CD4-positive, alpha-beta T cell (primary cell): ENCODE data around the gene OMD. TPM values are rescaled to one million over a fixed set of nuclear protein-coding genes. Genes with fewer than 3 reads are reported as not detected.
"Not testable (repeated sequence)": the region's sequence is repeated elsewhere in the genome, so short reads cannot be mapped to it uniquely, and the experiment has no call there.

ENCODE experiments used
- ATAC-seq: fragments of 200-7000 bp; cut with Tn5 transposase; one replicate; pipeline ENCODE4 v1.10.0; 2022; ENCODE audit warnings: mild to moderate bottlenecking; ENCODE audit not compliant: poor library complexity
- CTCF ChIA-PET: fragments of 350-600 bp; sonication (Branson Sonifier 250); formaldehyde crosslinking; loops from one replicate; lab custom pipeline; 2021; ENCODE audit warnings: antibody characterized with exemption, inconsistent platforms; lab: Charles Lee
- POLR2A ChIA-PET: fragments of 350-600 bp; sonication (Branson Sonifier 250); formaldehyde crosslinking; loops from one replicate; lab custom pipeline; 2021; ENCODE audit warnings: antibody characterized with exemption, inconsistent platforms; lab: Charles Lee
- DNase-seq, 14 experiments: peaks; one replicate each; pipeline ENCODE4 v3.0.0-alpha.2; 2013 to 2020; ENCODE audit warnings: mixed read lengths in 2 of 14
- H3K27ac ChIP-seq, 2 donors: one replicate each; pipeline versions ENCODE4 v1.5.1 to v1.7.0; 2013; ENCODE audit warnings: low read length in 2 of 2, low read depth in 1 of 2, mild to moderate bottlenecking in 1 of 2
- H3K27me3 ChIP-seq, 2 experiments: 1 replicate in 1 of 2; 2 replicates in 1 of 2; pipeline versions ENCODE4 v1.6.1 to v1.7.0; 2013; ENCODE audit warnings: low read length in 2 of 2, control low read depth in 1 of 2, mild to moderate bottlenecking in 1 of 2, moderate library complexity in 1 of 2; ENCODE audit not compliant: insufficient read depth in 2 of 2, control insufficient read depth in 1 of 2
- H3K36me3 ChIP-seq: one replicate; pipeline ENCODE4 v1.6.1; 2013; ENCODE audit warnings: low read length, control low read depth; ENCODE audit not compliant: insufficient read depth
- H3K4me1 ChIP-seq: one replicate; pipeline ENCODE4 v1.6.1; 2013; ENCODE audit warnings: low read length, control low read depth; ENCODE audit not compliant: insufficient read depth
- H3K4me3 ChIP-seq: one replicate; pipeline ENCODE4 v1.5.1; 2013; ENCODE audit warnings: mild to moderate bottlenecking, low read length, moderate library complexity
- H3K9me3 ChIP-seq, 2 experiments: 1 replicate in 1 of 2; 2 replicates in 1 of 2; pipeline versions ENCODE4 v1.6.1 to v1.7.0; 2013; ENCODE audit warnings: low read length in 2 of 2, mild to moderate bottlenecking in 2 of 2, control low read depth in 1 of 2, moderate library complexity in 1 of 2; ENCODE audit not compliant: control insufficient read depth in 1 of 2, insufficient read depth in 1 of 2
- H3K27ac Mint-ChIP-seq: one replicate; pipeline ENCODE4 v1.8.0; 2020; ENCODE audit warnings: mixed read lengths
- H3K27me3 Mint-ChIP-seq: one replicate; pipeline ENCODE4 v1.8.0; 2021; ENCODE audit warnings: mixed read lengths
- H3K36me3 Mint-ChIP-seq: one replicate; pipeline ENCODE4 v1.8.0; 2021; ENCODE audit warnings: low read depth, mixed read lengths
- H3K4me1 Mint-ChIP-seq: one replicate; pipeline ENCODE4 v1.8.0; 2021; ENCODE audit warnings: low read depth, mixed read lengths
- H3K4me3 Mint-ChIP-seq: one replicate; pipeline ENCODE4 v1.8.0; 2020; ENCODE audit warnings: mild to moderate bottlenecking, mixed read lengths
- H3K9me3 Mint-ChIP-seq: one replicate; pipeline ENCODE4 v1.8.0; 2020; ENCODE audit warnings: mixed read lengths
- CTCF ChIP-seq: fragments of 200-600 bp; IDR thresholded peaks from one replicate; pipeline ENCODE4 v1.8.0; 2022; ENCODE audit warnings: antibody characterized with exemption, mild to moderate bottlenecking
- intact Hi-C, 2 experiments: fragments of 100-400 bp; cut with DNase I in 1 of 2; cut with micrococcal nuclease in 1 of 2; formaldehyde crosslinking; loops; one replicate each; pipeline versions ENCODE4 v1.15.1 to v1.9.0; 2023 to 2025; cut with DNase I, micrococcal nuclease
- total RNA-seq, 174 experiments: library from RNA in 2 of 174; stranded (reverse) in 2 of 174; gene quantifications; one replicate each; pipeline ENCODE4 v1.2.3 and lab custom pipeline; 2021 to 2026

Gene OMD
- total RNA-seq, 2 experiments from 2014 or later, result not detected

- H3K27ac Mint-ChIP-seq, result no peak overlapping the region
- ChIA-PET POLR2A (no interaction called here), CTCF (no interaction called here)
- DNase-seq (no peak), ATAC-seq (no peak)
- Histone ChIP-seq H3K27ac (no peak overlapping the region), H3K36me3 (no peaks in the 10 kb centered on the region), H3K27me3 (no peaks in the 10 kb centered on the region), H3K9me3 (no peaks in the 10 kb centered on the region), H3K4me3 (no peak overlapping the region), H3K4me1 (no peaks in the 10 kb centered on the region)
- no peaks in the 10 kb centered on the region for H3K9me3 Mint-ChIP-seq
- intact Hi-C loops, result no loop called here
- H3K4me1 Mint-ChIP-seq, result no peaks in the 10 kb centered on the region
- no peaks in the 10 kb centered on the region for H3K36me3 Mint-ChIP-seq
- no peak for TF ChIP-seq CTCF
- H3K27me3 Mint-ChIP-seq, result no peaks in the 10 kb centered on the region
- no peak overlapping the region for H3K4me3 Mint-ChIP-seq
Measured at GRCh38 chr9:92414566-92414965, 9.7 kb downstream of the OMD start.

- DNase-seq, H3K4me3 Mint-ChIP-seq, H3K36me3 Mint-ChIP-seq, H3K27ac Mint-ChIP-seq, CTCF ChIA-PET, H3K27ac ChIP-seq, H3K4me3 ChIP-seq, H3K27me3 ChIP-seq, H3K36me3 ChIP-seq, H3K9me3 ChIP-seq, H3K9me3 Mint-ChIP-seq, POLR2A ChIA-PET, ATAC-seq, intact Hi-C loops, H3K27me3 Mint-ChIP-seq: not testable (repeated sequence)
- H3K4me1 ChIP-seq, result peaks cover 10% of the 10 kb centered on the region
- H3K4me1 Mint-ChIP-seq, result peaks cover 13% of the 10 kb centered on the region
Measured at GRCh38 chr9:92411157-92411556, 13.1 kb downstream of the OMD start.

- Histone ChIP-seq H3K9me3 (no peaks in the 10 kb centered on the region), H3K4me3 (no peak overlapping the region), H3K27me3 (no peaks in the 10 kb centered on the region), H3K4me1 (peaks cover 14% of the 10 kb centered on the region), H3K36me3 (no peaks in the 10 kb centered on the region), H3K27ac (no peak overlapping the region)
- Mint-ChIP-seq H3K4me1 (peaks cover 28% of the 10 kb centered on the region), H3K36me3 (no peaks in the 10 kb centered on the region), H3K4me3 (no peak overlapping the region), H3K27ac (no peak overlapping the region), H3K27me3 (no peaks in the 10 kb centered on the region), H3K9me3 (no peaks in the 10 kb centered on the region)
- ChIA-PET CTCF (interaction anchor here (0.6 kb wide), 1 partner anchor 79 kb away, joined by 3 read pairs; no protein-coding TSS in a partner anchor), POLR2A (no interaction called here)
- intact Hi-C loops, result no loop called here
- no peak for ATAC-seq
- no peak for DNase-seq
- no peak for TF ChIP-seq CTCF
Measured at GRCh38 chr9:92408747-92409478, 15.4 kb downstream of the OMD start.

GRCh38 chr9:92407818-92408217 is 16.5 kb downstream of the OMD start:
- Mint-ChIP-seq H3K4me1 (peaks cover 35% of the 10 kb centered on the region), H3K36me3 (no peaks in the 10 kb centered on the region), H3K27me3 (no peaks in the 10 kb centered on the region), H3K9me3 (no peaks in the 10 kb centered on the region), H3K4me3 (no peak overlapping the region), H3K27ac (no peak overlapping the region)
- Histone ChIP-seq H3K27ac (no peak overlapping the region), H3K4me3 (no peak overlapping the region), H3K4me1 (peaks cover 14% of the 10 kb centered on the region), H3K27me3 (no peaks in the 10 kb centered on the region), H3K9me3 (no peaks in the 10 kb centered on the region), H3K36me3 (no peaks in the 10 kb centered on the region)
- CTCF ChIA-PET, result no interaction called here
- ATAC-seq (no peak), DNase-seq (no peak)
- no peak for TF ChIP-seq CTCF
- intact Hi-C loops, result no loop called here
- POLR2A ChIA-PET, result no interaction called here
